Measurements from ENCODE around the gene NECAB2. TPM values are rescaled to one million over a fixed set of nuclear protein-coding genes. Genes with fewer than 3 reads are reported as not detected.

The NECAB2 gene
- total and polyA plus RNA-seq, 2 donors (not counting 1 experiment from before 2014, with no cell fraction given): 0.03 to 0.17 TPM

- H3K27me3 ChIP-seq (ENCODE audit: control insufficient read depth, insufficient read depth, low read length): peaks cover 4% of the 10 kb centered on the region
- DNase-seq (ENCODE audit: low read depth in 2 of 2): no peak
- no peak overlapping the region for H3K4me2 ChIP-seq (ENCODE audit: extremely low read depth, insufficient read depth, low read length)
- no peak for TF ChIP-seq CTCF (conservative IDR thresholded peaks at IDR 0.05 in 1 of 2, IDR thresholded peaks at IDR 0.05 in 1 of 2; ENCODE audit: low read depth in 1 of 2, low read length in 2 of 2)
- no peak for TF ChIP-seq EZH2 (IDR thresholded peaks at IDR 0.05; ENCODE audit: low read length, missing control alignments)
- no peaks in the 10 kb centered on the region for H3K79me2 ChIP-seq (ENCODE audit: control insufficient read depth, insufficient read depth, low read length)
- H2AFZ ChIP-seq (ENCODE audit: low read length): no peak overlapping the region
- no peaks in the 10 kb centered on the region for H3K4me1 ChIP-seq (ENCODE audit: control insufficient read depth, extremely low read depth, insufficient read depth, low read length)
- H3K36me3 ChIP-seq (ENCODE audit: control insufficient read depth, insufficient read depth, low read length): peaks cover 4% of the 10 kb centered on the region
- no peak overlapping the region for H3K4me3 ChIP-seq (replicated peaks in 1 of 4; ENCODE audit: control extremely low read depth in 1 of 4, insufficient read depth in 1 of 4, low read depth in 3 of 4, low read length in 4 of 4)
- H3K9ac ChIP-seq (ENCODE audit: insufficient read depth, low read length): no peak overlapping the region
- H3K27ac ChIP-seq (ENCODE audit: insufficient read depth, low read length): no peak overlapping the region
- no peaks in the 10 kb centered on the region for H3K9me3 ChIP-seq (ENCODE audit: control insufficient read depth, insufficient read depth, low read depth, low read length)
- H4K20me1 ChIP-seq (ENCODE audit: control insufficient read depth, extremely low read depth, insufficient read depth, low read length): no peaks in the 10 kb centered on the region
Observed at GRCh38 chr16:83969771-83970429, 1.9 kb downstream of the NECAB2 start.

- Histone ChIP-seq H3K36me3 (ENCODE audit: control insufficient read depth, insufficient read depth, low read length) (peaks cover 3% of the 10 kb centered on the region), H3K9ac (ENCODE audit: insufficient read depth, low read length) (no peak overlapping the region)
- no peak for DNase-seq (ENCODE audit: low read depth in 2 of 2)
Observed at GRCh38 chr16:83970430-83970815, 2.4 kb downstream of the NECAB2 start.

More at GRCh38 chr16:83970430-83970815, 2.4 kb downstream of the NECAB2 start:
- no peak overlapping the region for H3K4me2 ChIP-seq (ENCODE audit: extremely low read depth, insufficient read depth, low read length)
- H3K4me3 ChIP-seq (replicated peaks in 1 of 4; ENCODE audit: control extremely low read depth in 1 of 4, insufficient read depth in 1 of 4, low read depth in 3 of 4, low read length in 4 of 4): no peak overlapping the region
- H3K27me3 ChIP-seq (ENCODE audit: control insufficient read depth, insufficient read depth, low read length): peaks cover 4% of the 10 kb centered on the region
- no peak for TF ChIP-seq CTCF (conservative IDR thresholded peaks at IDR 0.05 in 1 of 2, IDR thresholded peaks at IDR 0.05 in 1 of 2; ENCODE audit: low read depth in 1 of 2, low read length in 2 of 2)
- no peak for TF ChIP-seq EZH2 (IDR thresholded peaks at IDR 0.05; ENCODE audit: low read length, missing control alignments)
- H3K27ac ChIP-seq (ENCODE audit: insufficient read depth, low read length): no peak overlapping the region
- no peaks in the 10 kb centered on the region for H4K20me1 ChIP-seq (ENCODE audit: control insufficient read depth, extremely low read depth, insufficient read depth, low read length)
- no peaks in the 10 kb centered on the region for H3K79me2 ChIP-seq (ENCODE audit: control insufficient read depth, insufficient read depth, low read length)
- H3K9me3 ChIP-seq (ENCODE audit: control insufficient read depth, insufficient read depth, low read depth, low read length): no peaks in the 10 kb centered on the region
- no peak overlapping the region for H2AFZ ChIP-seq (ENCODE audit: low read length)
- no peaks in the 10 kb centered on the region for H3K4me1 ChIP-seq (ENCODE audit: control insufficient read depth, extremely low read depth, insufficient read depth, low read length)

All from fibroblast of lung (primary cell).